BLaER1 treated with 17β-estradiol and CSF1 and Interleukin-3, amounts not matched to agents 10 nM and 100 nM (cell line): ENCODE measurements around the gene LTBP3.
A peak's percentile ranks its signal among the peaks of the same experiment; 100 is the strongest.

Source experiments
- H3K27ac ChIP-seq, 11 experiments: shearing (Covaris generic); formaldehyde crosslinking; 2 replicates each; pipeline ENCODE4 v1.8.1; 2022
- H3K27me3 ChIP-seq, 11 experiments: shearing (Covaris generic); formaldehyde crosslinking; 2 replicates each; pipeline ENCODE4 v1.8.1; 2022
- H3K36me3 ChIP-seq, 11 experiments: shearing (Covaris generic); formaldehyde crosslinking; 2 replicates each; pipeline ENCODE4 v1.8.1; 2022
- H3K4me1 ChIP-seq, 10 experiments: shearing (Covaris generic); formaldehyde crosslinking; 2 replicates each; pipeline ENCODE4 v1.8.1; 2022
- H3K4me2 ChIP-seq, 11 experiments: shearing (Covaris generic); formaldehyde crosslinking; 2 replicates each; pipeline ENCODE4 v1.8.1; 2022
- H3K4me3 ChIP-seq, 10 experiments: shearing (Covaris generic); formaldehyde crosslinking; 2 replicates each; pipeline ENCODE4 v1.8.1; 2022
- H3K9ac ChIP-seq, 11 experiments: shearing (Covaris generic); formaldehyde crosslinking; 2 replicates each; pipeline ENCODE4 v1.8.1; 2022
- H3K9me3 ChIP-seq, 11 experiments: shearing (Covaris generic); formaldehyde crosslinking; replicated peaks in 1 of 11; 2 replicates each; pipeline ENCODE4 v1.8.1; 2022
- H4K20me1 ChIP-seq, 11 experiments: shearing (Covaris generic); formaldehyde crosslinking; 2 replicates each; pipeline ENCODE4 v1.8.1; 2022
- Cebpa-rat ChIP-seq, 11 experiments: shearing (Covaris generic); IDR thresholded peaks; 2 replicates each; pipeline ENCODE4 v1.8.1; 2022

The LTBP3 gene

GRCh38 chr11:65492637-65493366, 65.4 kb downstream of the LTBP3 start:
- Histone ChIP-seq H3K4me1 (peaks cover 87 to 93% (median 91%) of the 10 kb centered on the region in 10 experiments), H3K4me2 (peak overlapping the region; percentile 88 to 97 (median 95)), H3K27me3 (no peaks in the 10 kb centered on the region), H4K20me1 (no peaks in the 10 kb centered on the region), H3K9ac (peak overlapping the region; percentile 73 to 86 (median 80)), H3K9me3 (no peaks in the 10 kb centered on the region), H3K4me3 (peak overlapping the region; percentile 7 to 55 (median 38); a peak in 16 of 20 replicates), H3K27ac (peak overlapping the region; percentile 84 to 100 (median 100)), H3K36me3 (no peaks in the 10 kb centered on the region)
- no peak for TF ChIP-seq Cebpa-rat (IDR thresholded peaks at IDR 0.05)

DNA sequence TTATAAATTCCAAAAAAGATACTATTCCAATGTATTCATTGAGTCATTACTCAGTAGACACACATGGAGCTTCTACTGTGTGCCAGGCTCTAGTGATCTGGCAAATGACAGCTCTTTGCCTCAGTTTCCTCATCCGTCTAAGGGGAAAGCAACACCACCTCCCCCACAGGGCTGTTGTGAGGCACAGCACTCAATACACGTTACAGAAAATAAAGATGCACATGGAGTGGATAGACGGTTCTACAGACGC, 65.8 kb downstream of the LTBP3 start:
- Histone ChIP-seq H3K9ac (peak overlapping the region; percentile 73 to 86 (median 80)), H3K4me3 (peak overlapping the region in 9 of 10 experiments; percentile 7 to 55 (median 33); a peak in 16 of 20 replicates), H3K27me3 (no peaks in the 10 kb centered on the region), H3K9me3 (no peaks in the 10 kb centered on the region), H3K36me3 (no peaks in the 10 kb centered on the region), H3K4me2 (peak overlapping the region; percentile 88 to 97 (median 95)), H4K20me1 (no peaks in the 10 kb centered on the region), H3K4me1 (peaks cover 90 to 98% (median 94%) of the 10 kb centered on the region in 10 experiments), H3K27ac (peak overlapping the region; percentile 84 to 100 (median 100))
- TF ChIP-seq Cebpa-rat (IDR thresholded peaks at IDR 0.05) = no peak

GRCh38 chr11:65491614-65492386, 66.4 kb downstream of the LTBP3 start:
- peak in 6 of 11 experiments; percentile 65 to 89 (median 76); a peak in 10 of 22 replicates for TF ChIP-seq Cebpa-rat (IDR thresholded peaks at IDR 0.05)
- H3K9ac ChIP-seq = peak overlapping the region; percentile 73 to 86 (median 80)
- peak overlapping the region; percentile 88 to 97 (median 95) for H3K4me2 ChIP-seq
- peak overlapping the region; percentile 84 to 100 (median 100) for H3K27ac ChIP-seq
- no peaks in the 10 kb centered on the region for H3K27me3 ChIP-seq
- H3K4me1 ChIP-seq = peaks cover 94 to 99% (median 97%) of the 10 kb centered on the region in 10 experiments
- no peaks in the 10 kb centered on the region for H3K9me3 ChIP-seq
- peak overlapping the region in 9 of 10 experiments; percentile 4 to 55 (median 33); a peak in 15 of 20 replicates for H3K4me3 ChIP-seq
- H4K20me1 ChIP-seq = no peaks in the 10 kb centered on the region
- no peaks in the 10 kb centered on the region for H3K36me3 ChIP-seq

DNA sequence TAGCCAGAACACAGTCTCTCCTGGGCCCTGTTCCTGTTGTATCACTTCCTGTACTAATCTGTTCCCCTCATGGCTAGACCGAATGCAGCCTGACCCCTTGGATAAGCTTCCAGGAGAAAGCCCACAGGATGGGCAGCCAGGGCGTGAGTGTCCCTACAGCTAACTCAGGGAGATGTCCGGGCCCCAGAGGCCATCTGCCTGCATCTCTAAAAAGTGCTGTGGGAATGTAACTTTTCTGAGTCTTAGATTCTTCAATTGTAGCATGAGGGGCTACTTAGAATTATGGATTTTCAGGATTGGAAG, 67.0 kb downstream of the LTBP3 start:
- H3K27ac ChIP-seq = peak overlapping the region; percentile 84 to 100 (median 100)
- peak overlapping the region; percentile 88 to 97 (median 95) for H3K4me2 ChIP-seq
- peak overlapping the region in 5 of 10 experiments; percentile 26 to 55 (median 34); a peak in 8 of 20 replicates for H3K4me3 ChIP-seq
- H3K27me3 ChIP-seq = no peaks in the 10 kb centered on the region
- no peaks in the 10 kb centered on the region for H4K20me1 ChIP-seq
- H3K36me3 ChIP-seq = no peaks in the 10 kb centered on the region
- peaks cover 94 to 99% (median 97%) of the 10 kb centered on the region in 10 experiments for H3K4me1 ChIP-seq
- H3K9ac ChIP-seq = peak overlapping the region; percentile 73 to 86 (median 80)
- no peak for TF ChIP-seq Cebpa-rat (IDR thresholded peaks at IDR 0.05)
- H3K9me3 ChIP-seq = no peaks in the 10 kb centered on the region

- no peaks in the 10 kb centered on the region for H3K27me3 ChIP-seq
- H4K20me1 ChIP-seq = no peaks in the 10 kb centered on the region
- no peak for TF ChIP-seq Cebpa-rat (IDR thresholded peaks at IDR 0.05)
- no peaks in the 10 kb centered on the region for H3K9me3 ChIP-seq
- H3K27ac ChIP-seq = peak overlapping the region; percentile 84 to 100 (median 100)
- H3K4me3 ChIP-seq = peak overlapping the region in 3 of 10 experiments; percentile 4 to 14 (median 9); a peak in 4 of 20 replicates
- no peaks in the 10 kb centered on the region for H3K36me3 ChIP-seq
- peaks cover 81 to 99% (median 97%) of the 10 kb centered on the region in 10 experiments for H3K4me1 ChIP-seq
- peak overlapping the region; percentile 88 to 97 (median 95) for H3K4me2 ChIP-seq
- H3K9ac ChIP-seq = peak overlapping the region; percentile 73 to 86 (median 80)
These were observed 68.3 kb downstream of the LTBP3 start for GRCh38 chr11:65489706-65490320.

DNA sequence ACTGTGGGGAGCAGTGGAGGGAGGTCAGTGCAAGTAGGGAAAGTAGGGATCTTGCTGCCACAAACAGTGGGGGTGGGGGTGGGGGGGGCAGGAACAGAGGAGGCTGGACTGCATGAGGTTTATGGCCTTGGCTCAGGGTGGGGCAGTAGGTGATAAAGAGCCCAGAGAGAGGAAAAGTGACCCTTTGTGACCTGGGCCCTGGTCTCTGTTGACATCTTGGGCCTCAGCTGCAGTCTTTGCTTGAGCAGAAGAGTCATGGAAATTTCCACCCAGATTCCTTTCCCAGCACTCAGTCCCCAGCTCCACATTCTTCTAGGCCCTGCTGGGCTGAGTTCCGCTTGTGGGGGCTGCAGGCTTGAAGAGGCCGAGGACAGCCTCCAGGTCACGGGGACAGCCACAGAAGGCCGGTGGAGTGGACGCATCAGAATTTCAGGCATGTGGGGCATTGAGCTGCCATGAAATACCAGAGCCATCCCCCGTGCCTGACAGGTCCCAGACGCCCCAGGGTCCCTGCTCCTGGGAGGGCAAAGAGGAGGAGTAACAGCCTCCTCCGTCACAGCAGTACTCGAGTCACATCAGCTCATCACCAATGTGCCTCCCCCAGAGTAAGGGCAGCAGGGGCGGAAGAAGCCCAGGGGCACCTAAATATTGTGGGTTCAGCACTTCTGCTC, 69.0 kb downstream of the LTBP3 start:
- H3K9ac ChIP-seq = peak overlapping the region; percentile 73 to 86 (median 80)
- H3K4me2 ChIP-seq = peak overlapping the region; percentile 88 to 97 (median 95)

More for the DNA sequence above, 69.0 kb downstream of the LTBP3 start:
- TF ChIP-seq Cebpa-rat (IDR thresholded peaks at IDR 0.05) = no peak
- Histone ChIP-seq H3K9me3 (no peaks in the 10 kb centered on the region), H3K36me3 (no peaks in the 10 kb centered on the region), H3K27me3 (no peaks in the 10 kb centered on the region), H3K27ac (peak overlapping the region; percentile 84 to 100 (median 100); a peak in 21 of 22 replicates), H3K4me1 (peaks cover 75 to 97% (median 93%) of the 10 kb centered on the region in 10 experiments), H3K4me3 (peak overlapping the region in 2 of 10 experiments; percentile 39 to 45; a peak in 4 of 20 replicates), H4K20me1 (no peaks in the 10 kb centered on the region)
